GM12878 (cell line): ENCODE results near the gene COL5A1. TPM values are rescaled to one million over a fixed set of nuclear protein-coding genes. Genes with fewer than 3 reads are reported as not detected.

ENCODE experiments used
- ATAC-seq: fragments of 200-7000 bp; cut with Tn5 transposase; 3 replicates; pipeline ENCODE4 v1.9.1; 2020; ENCODE audit warnings: mild to moderate bottlenecking, moderate library complexity
- BruUV-seq: library from RNA; stranded (reverse); fragments of 400-500 nt; replicated peaks from 2 replicates; lab custom pipeline; 2021; lab: Mats Ljungman, UMichigan
- CTCF ChIA-PET: fragments of 300-600 bp; sonication (Branson Sonifier 250); formaldehyde crosslinking; extraction: SDS; loops from one replicate; lab custom pipeline; 2021; ENCODE audit warnings: inconsistent platforms; lab: Yijun Ruan, JAX
- POLR2A ChIA-PET: fragments of 350-600 bp; formaldehyde crosslinking; extraction: SDS; loops from one replicate; lab custom pipeline; 2021; ENCODE audit warnings: inconsistent platforms; lab: Charles Lee
- RAD21 ChIA-PET: fragments of 300-600 bp; sonication (Branson Sonifier 250); formaldehyde crosslinking; loops from one replicate; lab custom pipeline; 2023; ENCODE audit warnings: antibody characterized with exemption; ENCODE audit not compliant: unreplicated experiment; lab: Charles Lee
- SMC1A ChIA-PET: fragments of 300-600 bp; sonication (Branson Sonifier 250); formaldehyde crosslinking; loops from one replicate; lab custom pipeline; 2023; ENCODE audit not compliant: unreplicated experiment, uncharacterized antibody; lab: Charles Lee
- DNase-seq: peaks from one replicate; pipeline ENCODE4 v3.0.0-alpha.2; 2011; ENCODE audit warnings: low read depth, low spot score
- FAIRE-seq: peaks from 3 replicates; lab custom pipeline; 2011; peaks lifted over from hg19 to GRCh38; lab: Jason Lieb, UNC
- H2AFZ ChIP-seq: 2 replicates; pipeline ENCODE4 v1.6.0; 2011; ENCODE audit warnings: low read depth, low read length, control low read depth; ENCODE audit not compliant: control insufficient read depth
- H3K27ac ChIP-seq: 2 replicates; pipeline ENCODE4 v1.5.1; 2011; ENCODE audit warnings: control low read depth; ENCODE audit not compliant: control insufficient read depth, insufficient read depth
- H3K27me3 ChIP-seq, 2 experiments: replicated peaks in 1 of 2; 2 replicates each; pipeline versions ENCODE4 v1.6.0 to v1.6.1; 2011; ENCODE audit warnings: low read length in 1 of 2; ENCODE audit not compliant: control insufficient read depth in 2 of 2, insufficient read depth in 2 of 2
- H3K36me3 ChIP-seq, 2 experiments: 2 replicates each; pipeline ENCODE4 v1.5.1; 2011; ENCODE audit warnings: low read length in 1 of 2; ENCODE audit not compliant: control insufficient read depth in 2 of 2, insufficient read depth in 2 of 2
- H3K4me1 ChIP-seq: 2 replicates; pipeline ENCODE4 v1.6.1; 2011; ENCODE audit warnings: mild to moderate bottlenecking, low read length, moderate library complexity, mixed read lengths; ENCODE audit not compliant: control insufficient read depth, insufficient read depth
- H3K4me2 ChIP-seq: 2 replicates; pipeline ENCODE4 v1.6.0; 2011; ENCODE audit warnings: control low read depth; ENCODE audit not compliant: control insufficient read depth, insufficient read depth
- H3K4me3 ChIP-seq: fragments of 200-600 bp; sonication (generic); 2 replicates; pipeline ENCODE4 v1.5.1; 2016
- H3K79me2 ChIP-seq: 2 replicates; pipeline ENCODE4 v1.6.0; 2011; ENCODE audit warnings: low read length; ENCODE audit not compliant: control insufficient read depth, insufficient read depth
- H3K9ac ChIP-seq: 2 replicates; pipeline ENCODE4 v1.8.0; 2011; ENCODE audit warnings: low read length, control low read depth, mixed read lengths; ENCODE audit not compliant: control insufficient read depth, insufficient read depth
- H3K9me3 ChIP-seq: replicated peaks from 3 replicates; pipeline ENCODE4 v1.5.1; 2011; ENCODE audit warnings: mild to moderate bottlenecking, low read length; ENCODE audit not compliant: control insufficient read depth, insufficient read depth
- H4K20me1 ChIP-seq: 2 replicates; pipeline ENCODE4 v1.6.0; 2011; ENCODE audit not compliant: control insufficient read depth, insufficient read depth
- BACH1 ChIP-seq: fragments of 450-650 bp; IDR thresholded peaks from 2 replicates; pipeline ENCODE4 v1.6.1; 2017; ENCODE audit warnings: mild to moderate bottlenecking, borderline replicate concordance
- CHD1 ChIP-seq: IDR thresholded peaks from 2 replicates; pipeline ENCODE4 v1.6.1; 2012; ENCODE audit warnings: low read depth, low read length, improper control_type of control experiment
- CHD4 ChIP-seq: fragments of 200-600 bp; sonication (generic); IDR thresholded peaks from 2 replicates; pipeline ENCODE4 v1.6.1; 2016; ENCODE audit warnings: mild to moderate bottlenecking
- FOS ChIP-seq: IDR thresholded peaks from 3 replicates; pipeline ENCODE4 v1.6.1; 2011; ENCODE audit warnings: borderline replicate concordance; ENCODE audit not compliant: insufficient read length; ENCODE audit errors: extremely low read depth
- FOXK2 ChIP-seq: fragments of 450-650 bp; IDR thresholded peaks from 2 replicates; pipeline ENCODE4 v1.6.1; 2017; ENCODE audit warnings: mild to moderate bottlenecking, moderate library complexity
- HCFC1 ChIP-seq: fragments of 150-350 bp; IDR thresholded peaks from 2 replicates; pipeline ENCODE4 v1.6.1; 2014; ENCODE audit warnings: low read length
- MEF2A ChIP-seq: IDR thresholded peaks from 2 replicates; pipeline ENCODE4 v1.6.1; 2011; ENCODE audit warnings: low read depth, mild to moderate bottlenecking, low read length, moderate library complexity; ENCODE audit not compliant: insufficient read depth
- MEF2B ChIP-seq: fragments of 450-650 bp; IDR thresholded peaks from 2 replicates; pipeline ENCODE4 v1.6.1; 2018; ENCODE audit warnings: mild to moderate bottlenecking, moderate library complexity; ENCODE audit not compliant: partially characterized antibody, poor library complexity, severe bottlenecking
- MYB ChIP-seq: fragments of 150-350 bp; IDR thresholded peaks from 2 replicates; pipeline ENCODE4 v1.6.1; 2014; ENCODE audit warnings: mild to moderate bottlenecking, low read depth, low read length, borderline replicate concordance
- NFYA ChIP-seq: IDR thresholded peaks from 2 replicates; pipeline ENCODE4 v1.6.1; 2011; ENCODE audit warnings: low read depth, mild to moderate bottlenecking, low read length, improper control_type of control experiment, borderline replicate concordance
- POU2F2 ChIP-seq: IDR thresholded peaks from 3 replicates; pipeline ENCODE4 v1.6.1; 2011; ENCODE audit warnings: low read depth, mild to moderate bottlenecking, low read length, borderline replicate concordance
- RCOR1 ChIP-seq: conservative IDR thresholded peaks from 2 replicates; pipeline ENCODE4 v1.6.1; 2012; ENCODE audit warnings: low read depth, low read length, improper control_type of control experiment
- SIN3A ChIP-seq: IDR thresholded peaks from 2 replicates; pipeline ENCODE4 v1.6.1; 2012; ENCODE audit warnings: low read depth, low read length, improper control_type of control experiment
- SUPT20H ChIP-seq: IDR thresholded peaks from 2 replicates; pipeline ENCODE4 v1.6.1; 2011; ENCODE audit warnings: low read depth, mild to moderate bottlenecking, low read length, moderate library complexity, borderline replicate concordance; ENCODE audit not compliant: control insufficient read depth
- TCF3 ChIP-seq: IDR thresholded peaks from 2 replicates; pipeline ENCODE4 v1.6.1; 2012; ENCODE audit warnings: low read depth, mild to moderate bottlenecking, low read length, borderline replicate concordance; ENCODE audit not compliant: insufficient read depth
- ZBED1 ChIP-seq: IDR thresholded peaks from 2 replicates; pipeline ENCODE4 v1.6.1; 2016; ENCODE audit warnings: borderline replicate concordance
- WGBS: methylation state at CpG from one replicate; pipeline ENCODE4 v1.1.6; 2016; ENCODE audit warnings: low lambda C conversion rate; ENCODE audit not compliant: insufficient replicate concordance, insufficient coverage; ENCODE audit errors: missing lambda C conversion rate; 5-methylcytosine and 5-hydroxymethylcytosine counted together
- in situ Hi-C: fragments of 300-500 bp; cut with MboI; formaldehyde crosslinking; loops from 9 replicates; pipeline ENCODE4 v1.14.3; 2018; ENCODE audit warnings: mixed read lengths
- intact Hi-C: fragments of 100-400 bp; cut with micrococcal nuclease; formaldehyde crosslinking; loops from one replicate; pipeline ENCODE4 v1.14.2; 2022; ENCODE audit not compliant: unreplicated experiment
- polyA plus RNA-seq, 11 experiments: library from polyadenylated mRNA; depleted of rRNA in 4 of 11; unstranded in 6 of 11; stranded (reverse) in 5 of 11; fragments of >200 nt; fragmentation: Nextera tagmentation in 4 of 11; fragmentation: Illumina TruSeq in 1 of 11; extraction: Ambion mirVana in 4 of 11; extraction: Trizol in 1 of 11; gene quantifications; 1 replicate in 1 of 11; 2 replicates in 10 of 11; pipeline versions ENCODE4 v1.2.1 to v1.2.3, GENCODE V29; 2011 to 2016; ENCODE audit warnings: inconsistent platforms in 2 of 11, missing spikeins in 2 of 11, low read depth in 1 of 11
- total RNA-seq, 4 experiments: library from RNA; depleted of rRNA in 3 of 4; stranded (reverse); fragments of >200 nt in 3 of 4; fragmentation: Illumina TruSeq in 1 of 4; extraction: Trizol in 1 of 4; gene quantifications; 2 replicates each; pipeline versions ENCODE4 v1.2.1 to v1.2.3, GENCODE V29; 2013 to 2021
- TF ChIP-seq, protein P1 (sequence below): fragments of 450-650 bp; IDR thresholded peaks from 2 replicates; pipeline ENCODE4 v1.6.1; 2017; ENCODE audit warnings: antibody characterized with exemption, mild to moderate bottlenecking, moderate library complexity
- TF ChIP-seq, protein P2 (sequence below): fragments of 450-650 bp; IDR thresholded peaks from 2 replicates; pipeline ENCODE4 v1.6.1; 2017; ENCODE audit warnings: borderline replicate concordance

COL5A1 gene
- total and polyA plus RNA-seq, 10 of the 15 experiments (the other 5 are each of a cell fraction or from before 2014, with no cell fraction given): under 0.01 to 0.15 (median 0.13) TPM; not detected in 4

DNA sequence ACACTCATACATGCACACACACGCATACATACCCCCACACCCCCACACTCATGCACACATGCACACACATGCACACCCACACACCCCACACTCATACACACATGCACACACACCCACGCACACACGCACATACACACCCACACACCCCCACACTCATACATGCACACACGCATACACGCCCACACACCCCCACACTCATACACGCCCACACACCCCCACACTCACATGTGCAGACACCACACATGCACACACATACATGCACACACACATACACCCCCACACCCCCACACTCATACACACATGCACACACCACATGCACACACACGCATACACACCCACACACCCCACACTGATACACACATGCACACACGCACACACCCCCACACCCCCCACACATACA is 118.3 kb downstream of the COL5A1 start:
- 79% methylated on average over 8 of the region's 8 CpGs for WGBS
- Histone ChIP-seq H2AFZ (no peak overlapping the region), H3K9ac (no peak overlapping the region), H3K9me3 (no peaks in the 10 kb centered on the region; the same call in 2 of the 3 replicates), H3K4me1 (no peaks in the 10 kb centered on the region), H3K4me2 (no peak overlapping the region), H3K4me3 (no peak overlapping the region), H3K79me2 (no peaks in the 10 kb centered on the region), H3K36me3 (no peaks in the 10 kb centered on the region), H4K20me1 (no peaks in the 10 kb centered on the region), H3K27ac (no peak overlapping the region), H3K27me3 (peaks cover 0 to 2% of the 10 kb centered on the region in 2 experiments; a peak in 1 of 4 replicates)
- SMC1A ChIA-PET: no interaction called here
- ATAC-seq (no peak), DNase-seq (no peak), FAIRE-seq (no peak)
- POLR2A ChIA-PET: no interaction called here
- no TSS peak for BruUV-seq
- RAD21 ChIA-PET: no interaction called here
- intact Hi-C loops (no loop called here), in situ Hi-C loops (no loop called here)
- no peak for TF ChIP-seq SUPT20H
- no peak for TF ChIP-seq BACH1
- TF ChIP-seq TCF3: no peak
- TF ChIP-seq MYB: no peak
- TF ChIP-seq CHD4: no peak
- TF ChIP-seq CHD1: no peak
- no peak for TF ChIP-seq POU2F2
- no peak for TF ChIP-seq FOXK2
- TF ChIP-seq, protein P1, sequence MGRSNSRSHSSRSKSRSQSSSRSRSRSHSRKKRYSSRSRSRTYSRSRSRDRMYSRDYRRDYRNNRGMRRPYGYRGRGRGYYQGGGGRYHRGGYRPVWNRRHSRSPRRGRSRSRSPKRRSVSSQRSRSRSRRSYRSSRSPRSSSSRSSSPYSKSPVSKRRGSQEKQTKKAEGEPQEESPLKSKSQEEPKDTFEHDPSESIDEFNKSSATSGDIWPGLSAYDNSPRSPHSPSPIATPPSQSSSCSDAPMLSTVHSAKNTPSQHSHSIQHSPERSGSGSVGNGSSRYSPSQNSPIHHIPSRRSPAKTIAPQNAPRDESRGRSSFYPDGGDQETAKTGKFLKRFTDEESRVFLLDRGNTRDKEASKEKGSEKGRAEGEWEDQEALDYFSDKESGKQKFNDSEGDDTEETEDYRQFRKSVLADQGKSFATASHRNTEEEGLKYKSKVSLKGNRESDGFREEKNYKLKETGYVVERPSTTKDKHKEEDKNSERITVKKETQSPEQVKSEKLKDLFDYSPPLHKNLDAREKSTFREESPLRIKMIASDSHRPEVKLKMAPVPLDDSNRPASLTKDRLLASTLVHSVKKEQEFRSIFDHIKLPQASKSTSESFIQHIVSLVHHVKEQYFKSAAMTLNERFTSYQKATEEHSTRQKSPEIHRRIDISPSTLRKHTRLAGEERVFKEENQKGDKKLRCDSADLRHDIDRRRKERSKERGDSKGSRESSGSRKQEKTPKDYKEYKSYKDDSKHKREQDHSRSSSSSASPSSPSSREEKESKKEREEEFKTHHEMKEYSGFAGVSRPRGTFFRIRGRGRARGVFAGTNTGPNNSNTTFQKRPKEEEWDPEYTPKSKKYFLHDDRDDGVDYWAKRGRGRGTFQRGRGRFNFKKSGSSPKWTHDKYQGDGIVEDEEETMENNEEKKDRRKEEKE: no peak
- no peak for TF ChIP-seq RCOR1
- TF ChIP-seq HCFC1: no peak
- TF ChIP-seq MEF2A: no peak
- TF ChIP-seq, protein P2, sequence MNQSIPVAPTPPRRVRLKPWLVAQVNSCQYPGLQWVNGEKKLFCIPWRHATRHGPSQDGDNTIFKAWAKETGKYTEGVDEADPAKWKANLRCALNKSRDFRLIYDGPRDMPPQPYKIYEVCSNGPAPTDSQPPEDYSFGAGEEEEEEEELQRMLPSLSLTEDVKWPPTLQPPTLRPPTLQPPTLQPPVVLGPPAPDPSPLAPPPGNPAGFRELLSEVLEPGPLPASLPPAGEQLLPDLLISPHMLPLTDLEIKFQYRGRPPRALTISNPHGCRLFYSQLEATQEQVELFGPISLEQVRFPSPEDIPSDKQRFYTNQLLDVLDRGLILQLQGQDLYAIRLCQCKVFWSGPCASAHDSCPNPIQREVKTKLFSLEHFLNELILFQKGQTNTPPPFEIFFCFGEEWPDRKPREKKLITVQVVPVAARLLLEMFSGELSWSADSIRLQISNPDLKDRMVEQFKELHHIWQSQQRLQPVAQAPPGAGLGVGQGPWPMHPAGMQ: no peak
- TF ChIP-seq SIN3A: no peak
- TF ChIP-seq NFYA: no peak
- TF ChIP-seq ZBED1: no peak
- no peak for TF ChIP-seq FOS
- no peak for TF ChIP-seq MEF2B
- CTCF ChIA-PET: no interaction called here
